Naive thymus-derived CD4-positive, alpha-beta T cell (primary cell): ENCODE results near the gene FXYD7. TPM values are rescaled to one million over a fixed set of nuclear protein-coding genes. Genes with fewer than 3 reads are reported as not detected.
A peak's percentile ranks its signal among the peaks of the same experiment; 100 is the strongest.

ENCODE experiments used
- ATAC-seq: fragments of 150-1000 bp; cut with Tn5 transposase; 2 replicates; pipeline ENCODE4 v1.10.0; 2021; ENCODE audit warnings: mild to moderate bottlenecking, moderate library complexity
- CTCF ChIA-PET: fragments of 350-600 bp; sonication (Branson Sonifier 250); formaldehyde crosslinking; loops from one replicate; lab custom pipeline; 2021; ENCODE audit warnings: antibody characterized with exemption; lab: Charles Lee
- POLR2A ChIA-PET: fragments of 350-600 bp; sonication (Branson Sonifier 250); formaldehyde crosslinking; loops from one replicate; lab custom pipeline; 2021; ENCODE audit warnings: antibody characterized with exemption, inconsistent platforms; lab: Charles Lee
- DNase-seq, 9 donors: peaks; one replicate each; pipeline versions ENCODE4 v3.0.0 to v3.0.0-alpha.2; 2020 to 2022; ENCODE audit warnings: mixed read lengths in 1 of 9
- H3K27ac ChIP-seq: one replicate; pipeline ENCODE4 v1.7.0; 2013; ENCODE audit warnings: mild to moderate bottlenecking, low read depth, low read length, moderate library complexity
- H3K27me3 ChIP-seq, 2 donors: one replicate each; pipeline ENCODE4 v1.7.0; 2013; ENCODE audit warnings: low read length in 2 of 2, mild to moderate bottlenecking in 2 of 2, moderate library complexity in 2 of 2; ENCODE audit not compliant: control insufficient read depth in 2 of 2, insufficient read depth in 2 of 2
- H3K36me3 ChIP-seq, 3 experiments: 1 replicate in 2 of 3; 2 replicates in 1 of 3; pipeline ENCODE4 v1.7.0; 2013; ENCODE audit warnings: low read length in 3 of 3, mild to moderate bottlenecking in 3 of 3, moderate library complexity in 1 of 3; ENCODE audit not compliant: insufficient read depth in 3 of 3, control insufficient read depth in 2 of 3
- H3K4me1 ChIP-seq, 2 donors: one replicate each; pipeline ENCODE4 v1.7.0; 2013; ENCODE audit warnings: low read length in 2 of 2, mild to moderate bottlenecking in 2 of 2, moderate library complexity in 1 of 2; ENCODE audit not compliant: control insufficient read depth in 2 of 2, insufficient read depth in 2 of 2
- H3K4me3 ChIP-seq: 2 replicates; pipeline ENCODE4 v1.7.0; 2013; ENCODE audit warnings: mild to moderate bottlenecking, low read length
- H3K9me3 ChIP-seq, 3 experiments: 1 replicate in 2 of 3; 2 replicates in 1 of 3; pipeline ENCODE4 v1.7.0; 2013; ENCODE audit warnings: low read length in 3 of 3; ENCODE audit not compliant: control insufficient read depth in 2 of 3
- H3K27ac Mint-ChIP-seq, 9 donors: one replicate each; pipeline ENCODE4 v1.8.0; 2020 to 2022; ENCODE audit warnings: mixed read lengths in 9 of 9, mild to moderate bottlenecking in 8 of 9, moderate library complexity in 5 of 9, inconsistent platforms in 2 of 9
- H3K27me3 Mint-ChIP-seq, 5 donors: one replicate each; pipeline ENCODE4 v1.8.0; 2021 to 2022; ENCODE audit warnings: mixed read lengths in 5 of 5, mild to moderate bottlenecking in 1 of 5
- H3K36me3 Mint-ChIP-seq, 5 donors: one replicate each; pipeline ENCODE4 v1.8.0; 2020 to 2022; ENCODE audit warnings: mixed read lengths in 5 of 5, mild to moderate bottlenecking in 3 of 5, inconsistent platforms in 1 of 5
- H3K4me1 Mint-ChIP-seq, 7 donors: one replicate each; pipeline ENCODE4 v1.8.0; 2020 to 2022; ENCODE audit warnings: mixed read lengths in 7 of 7, mild to moderate bottlenecking in 3 of 7, inconsistent platforms in 1 of 7
- H3K4me3 Mint-ChIP-seq, 10 donors: one replicate each; pipeline ENCODE4 v1.8.0; 2020 to 2022; ENCODE audit warnings: mild to moderate bottlenecking in 10 of 10, mixed read lengths in 10 of 10, moderate library complexity in 6 of 10, inconsistent platforms in 2 of 10
- H3K9me3 Mint-ChIP-seq, 11 donors: one replicate each; pipeline ENCODE4 v1.8.0; 2020 to 2022; ENCODE audit warnings: mixed read lengths in 11 of 11, mild to moderate bottlenecking in 4 of 11, inconsistent platforms in 1 of 11, moderate library complexity in 1 of 11
- intact Hi-C, 2 donors: fragments of 100-400 bp; cut with micrococcal nuclease; formaldehyde crosslinking; loops; one replicate each; pipeline ENCODE4 v1.15.1; 2023
- polyA plus RNA-seq, 2 donors: library from polyadenylated mRNA; unstranded; fragments of 300-500 nt; fragmentation: Illumina TruSeq; gene quantifications; one replicate each; pipeline ENCODE4 v1.2.3, GENCODE V29; 2021
- total RNA-seq, 6 experiments: library from RNA in 5 of 6; stranded (reverse) in 5 of 6; gene quantifications; 1 replicate in 5 of 6; 2 replicates in 1 of 6; pipeline ENCODE4 v1.2.3 and lab custom pipeline; 2021 to 2026

FXYD7 gene
- total and polyA plus RNA-seq, 7 experiments from 2014 or later = 1.8 to 13.2 (median 2.8) TPM

DNA sequence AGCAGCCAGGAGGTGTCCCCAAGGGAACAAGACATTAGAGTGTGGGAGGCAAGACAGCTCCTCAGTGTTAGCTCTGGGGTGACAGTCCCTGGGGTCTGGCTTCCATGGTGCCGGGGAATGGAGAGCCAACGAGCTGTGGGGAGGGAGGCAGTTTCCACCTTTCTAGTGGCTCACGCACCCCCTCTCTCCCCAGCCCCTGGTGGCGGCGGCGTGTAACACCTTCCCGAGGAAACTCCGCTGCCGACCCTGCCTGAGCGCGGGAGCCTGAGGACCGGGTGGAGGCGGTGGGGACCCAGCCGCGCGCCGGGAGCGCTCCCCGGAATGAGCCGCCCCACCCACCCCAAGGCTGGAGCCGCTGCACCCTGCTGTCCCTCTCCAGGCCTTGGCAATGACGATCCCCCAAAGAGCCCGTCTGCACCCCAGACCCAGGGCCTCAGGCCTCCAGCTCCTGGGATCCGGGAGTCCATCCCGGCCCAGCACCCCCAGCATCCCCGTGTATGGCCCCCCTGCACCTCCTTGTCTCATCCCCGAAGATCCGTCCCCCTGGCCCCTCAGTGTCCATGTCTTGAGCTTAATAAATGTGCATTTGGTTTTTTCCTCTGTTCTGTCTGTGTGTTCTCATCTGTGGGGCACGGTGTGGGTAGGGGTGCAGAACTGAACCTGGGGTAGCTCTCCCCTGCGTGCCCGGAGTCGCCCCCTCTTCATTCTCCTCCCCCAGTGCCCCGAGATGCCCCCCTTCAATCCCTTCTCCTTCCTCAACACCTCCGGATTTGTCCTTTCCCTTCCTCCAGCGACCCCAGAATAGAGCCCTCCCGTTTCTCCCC lies 10.9 kb downstream of the FXYD7 start:
- H3K27me3 Mint-ChIP-seq = peaks cover 0 to 5% (median 0%) of the 10 kb centered on the region in 5 donors
- peaks cover 38 to 54% (median 49%) of the 10 kb centered on the region in 7 donors for H3K4me1 Mint-ChIP-seq
- H3K36me3 Mint-ChIP-seq = peaks cover 4 to 27% (median 26%) of the 10 kb centered on the region in 5 donors

DNA sequence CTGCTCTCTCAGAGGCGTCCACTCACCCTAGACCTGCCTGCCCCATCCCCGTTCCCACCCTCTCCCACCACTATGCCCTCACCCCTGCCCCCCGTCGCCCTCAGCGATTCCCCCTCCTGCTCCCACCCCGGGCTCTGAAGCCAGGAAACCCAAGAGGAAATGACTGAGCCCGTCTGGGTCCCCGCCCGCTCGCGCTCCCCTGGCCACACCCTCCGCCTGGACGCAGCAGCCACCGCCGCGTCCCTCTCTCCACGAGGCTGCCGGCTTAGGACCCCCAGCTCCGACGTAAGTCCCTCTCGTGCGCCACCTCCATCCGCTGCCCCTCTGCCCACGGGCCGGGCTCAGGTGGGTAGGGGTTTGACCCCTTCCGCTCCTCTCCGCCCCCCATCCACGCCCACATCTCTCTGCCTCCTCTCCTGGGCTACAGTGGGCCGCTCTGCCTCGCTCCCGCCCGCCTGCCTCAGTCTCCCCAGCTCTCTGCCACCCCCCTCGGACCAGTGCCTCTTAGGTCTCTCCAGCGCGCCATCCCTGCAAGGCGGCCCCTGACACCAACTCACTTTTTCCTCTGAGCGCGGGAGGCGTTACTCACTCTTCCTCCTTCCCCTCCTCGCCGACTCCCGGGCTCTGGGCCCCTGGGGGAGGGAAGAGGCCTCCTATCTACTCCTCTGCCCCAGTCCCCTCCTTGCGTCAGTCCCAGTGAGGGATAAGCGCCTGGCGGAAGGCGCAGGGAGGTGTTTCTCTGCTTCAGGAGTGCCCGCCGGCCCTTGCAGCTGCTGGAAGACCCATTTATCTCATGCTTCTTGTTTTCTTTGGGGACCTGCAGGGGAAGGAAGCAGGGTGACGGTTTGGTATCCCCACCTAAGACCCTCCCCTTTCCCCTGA lies 11.7 kb downstream of the FXYD7 start, which contains the start of gene FXYD5:
Gene FXYD5 (plus strand): TSS at position 211 of the 882 bp plus-strand sequence. CDS start 816 bp downstream, outside the sequence.
- intact Hi-C loops = loop anchor here (1.0 to 2.0 kb wide), 6 partner anchors 13 to 114 kb away; partner anchors contain the start of gene USF2 (in 1 of the 2)
- H3K4me1 ChIP-seq = peaks cover 23 to 32% of the 10 kb centered on the region in 2 donors

More for the DNA sequence above, 10.9 kb downstream of the FXYD7 start:
- ChIA-PET POLR2A (interaction anchor here (0.5 to 6.1 kb wide), 25 partner anchors 9 to 309 kb away, joined by 3 to 74 read pairs (median 5); partner anchors contain the start of gene FXYD7), CTCF (interaction anchor here (0.6 to 2.8 kb wide), 16 partner anchors 8 to 883 kb away, joined by 3 to 45 read pairs (median 4); partner anchors contain the start of genes FXYD7 and LGI4)
- peak; percentile 80 for ATAC-seq
- H3K27ac ChIP-seq = peak overlapping the region; percentile 94
- H3K27ac Mint-ChIP-seq = peak overlapping the region; percentile 96 to 99 (median 99)
- peaks cover 23 to 32% of the 10 kb centered on the region in 2 donors for H3K4me1 ChIP-seq
- intact Hi-C loops = loop anchor here (1.0 to 2.0 kb wide), 7 partner anchors 11 to 114 kb away; partner anchors contain the start of genes FXYD7 (in 1 of the 2) and USF2 (in 1 of the 2)
- H3K4me3 Mint-ChIP-seq = peak overlapping the region; percentile 98 to 100 (median 99)
- H3K27me3 ChIP-seq = no peaks in the 10 kb centered on the region
- peak; percentile 56 to 80 (median 71) for DNase-seq
- peaks cover 0 to 1% (median 0%) of the 10 kb centered on the region in 11 donors for H3K9me3 Mint-ChIP-seq
- H3K4me3 ChIP-seq = peak overlapping the region; percentile 93
- no peaks in the 10 kb centered on the region for H3K9me3 ChIP-seq
- H3K36me3 ChIP-seq = peaks cover 11 to 32% (median 13%) of the 10 kb centered on the region in 3 experiments

DNA sequence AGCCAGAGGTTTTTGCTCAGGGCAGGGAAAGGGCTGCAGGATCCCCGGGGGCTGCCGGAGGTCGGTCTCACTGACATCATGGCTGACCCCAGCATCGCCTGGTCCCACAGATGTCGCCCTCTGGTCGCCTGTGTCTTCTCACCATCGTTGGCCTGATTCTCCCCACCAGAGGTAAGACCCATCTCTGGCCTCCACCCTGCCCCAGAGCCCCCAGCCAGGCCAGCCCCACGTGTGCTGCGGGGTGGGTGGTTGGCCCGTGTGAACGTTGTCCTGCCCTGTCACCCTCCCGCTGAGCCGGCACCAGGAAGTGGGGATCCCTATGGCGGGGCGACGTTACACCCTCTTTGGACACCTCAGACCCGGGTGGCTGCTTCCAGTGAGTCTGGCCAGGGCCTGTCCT lies 12.4 kb downstream of the FXYD7 start:
- Mint-ChIP-seq H3K9me3 (no peaks in the 10 kb centered on the region), H3K36me3 (peaks cover 10 to 39% (median 35%) of the 10 kb centered on the region in 5 donors), H3K27ac (peak overlapping the region; percentile 96 to 99 (median 99)), H3K27me3 (peaks cover 0 to 5% (median 0%) of the 10 kb centered on the region in 5 donors), H3K4me3 (peak overlapping the region; percentile 98 to 100 (median 99)), H3K4me1 (peaks cover 32 to 58% (median 52%) of the 10 kb centered on the region in 7 donors)
- ChIA-PET CTCF (interaction anchor here (1.2 kb wide), 1 partner anchor 12 kb away, joined by 3 read pairs; no protein-coding TSS in a partner anchor), POLR2A (interaction anchor here (0.6 to 6.1 kb wide), 8 partner anchors 12 to 78 kb away, joined by 3 to 74 read pairs (median 16); partner anchors contain the start of gene FXYD7)
- DNase-seq = peak in 1 of 9 donors; percentile 52
- peak overlapping the region; percentile 94 for H3K27ac ChIP-seq
- no peaks in the 10 kb centered on the region for H3K9me3 ChIP-seq
- peaks cover 17 to 47% (median 23%) of the 10 kb centered on the region in 3 experiments for H3K36me3 ChIP-seq
- peak; percentile 12 for ATAC-seq
- peaks cover 23 to 32% of the 10 kb centered on the region in 2 donors for H3K4me1 ChIP-seq
- peak overlapping the region; percentile 93 for H3K4me3 ChIP-seq
- intact Hi-C loops = loop anchor here in 1 of 2 donors (1.0 to 2.0 kb wide), 2 partner anchors 15 to 51 kb away; no protein-coding TSS in a partner anchor
- H3K27me3 ChIP-seq = no peaks in the 10 kb centered on the region

More for the DNA sequence above, 11.7 kb downstream of the FXYD7 start, which contains the start of gene FXYD5:
- no peaks in the 10 kb centered on the region for H3K27me3 ChIP-seq
- peaks cover 16 to 40% (median 21%) of the 10 kb centered on the region in 3 experiments for H3K36me3 ChIP-seq
- H3K4me3 Mint-ChIP-seq = peak within 1 kb of the TSS; percentile 98 to 100 (median 99)
- POLR2A ChIA-PET = interaction anchor here (0.6 to 6.1 kb wide), 22 partner anchors 8 to 308 kb away, joined by 3 to 74 read pairs (median 5); partner anchors contain the start of gene FXYD7
- H3K4me3 ChIP-seq = peak within 1 kb of the TSS; percentile 93
- ATAC-seq (peak; percentile 82), DNase-seq (peak; percentile 41 to 81 (median 65))
- H3K27ac Mint-ChIP-seq = peak within 1 kb of the TSS; percentile 96 to 99 (median 99)
- peaks cover 0 to 1% (median 0%) of the 10 kb centered on the region in 11 donors for H3K9me3 Mint-ChIP-seq
- no peaks in the 10 kb centered on the region for H3K9me3 ChIP-seq
- CTCF ChIA-PET = interaction anchor here (0.6 to 2.8 kb wide), 14 partner anchors 9 to 883 kb away, joined by 3 to 45 read pairs (median 4); partner anchors contain the start of genes FXYD7 and LGI4
- H3K27me3 Mint-ChIP-seq = peaks cover 0 to 5% (median 0%) of the 10 kb centered on the region in 5 donors
- peaks cover 38 to 60% (median 55%) of the 10 kb centered on the region in 7 donors for H3K4me1 Mint-ChIP-seq
- H3K36me3 Mint-ChIP-seq = peaks cover 10 to 36% (median 33%) of the 10 kb centered on the region in 5 donors
- H3K27ac ChIP-seq = peak within 1 kb of the TSS; percentile 94

- no peak for DNase-seq
- Mint-ChIP-seq H3K27ac (peak overlapping the region; percentile 96 to 99 (median 99)), H3K9me3 (peaks cover 0 to 1% (median 0%) of the 10 kb centered on the region in 11 donors), H3K36me3 (peaks cover 10 to 46% (median 41%) of the 10 kb centered on the region in 5 donors), H3K27me3 (peaks cover 0 to 5% (median 0%) of the 10 kb centered on the region in 5 donors), H3K4me3 (peak overlapping the region; percentile 98 to 100 (median 99)), H3K4me1 (peaks cover 31 to 62% (median 51%) of the 10 kb centered on the region in 7 donors)
- POLR2A ChIA-PET = interaction anchor here (0.5 to 6.1 kb wide), 5 partner anchors 9 to 98 kb away, joined by 3 to 74 read pairs (median 3); partner anchors contain the start of gene FXYD7
- Histone ChIP-seq H3K27me3 (no peaks in the 10 kb centered on the region), H3K9me3 (no peaks in the 10 kb centered on the region), H3K27ac (peak overlapping the region; percentile 94), H3K4me3 (peak overlapping the region; percentile 93), H3K4me1 (peaks cover 23 to 32% of the 10 kb centered on the region in 2 donors), H3K36me3 (peaks cover 23 to 54% (median 30%) of the 10 kb centered on the region in 3 experiments)
- ATAC-seq = no peak
- intact Hi-C loops = loop anchor here in 1 of 2 donors (1.0 to 2.0 kb wide), 2 partner anchors 15 to 50 kb away; no protein-coding TSS in a partner anchor
- CTCF ChIA-PET = interaction anchor here (1.2 kb wide), 1 partner anchor 11 kb away, joined by 3 read pairs; no protein-coding TSS in a partner anchor
Measured at GRCh38 chr19:35155981-35156672, 13.1 kb downstream of the FXYD7 start.

GRCh38 chr19:35156673-35157014 lies 13.6 kb downstream of the FXYD7 start:
- ATAC-seq (no peak), DNase-seq (no peak)
- Mint-ChIP-seq H3K4me1 (peaks cover 36 to 67% (median 55%) of the 10 kb centered on the region in 7 donors), H3K4me3 (peak overlapping the region; percentile 98 to 100 (median 99)), H3K27me3 (peaks cover 0 to 5% (median 0%) of the 10 kb centered on the region in 5 donors), H3K9me3 (peaks cover 0 to 6% (median 0%) of the 10 kb centered on the region in 11 donors), H3K27ac (peak overlapping the region; percentile 96 to 99 (median 99)), H3K36me3 (peaks cover 15 to 51% (median 46%) of the 10 kb centered on the region in 5 donors)
- Histone ChIP-seq H3K9me3 (no peaks in the 10 kb centered on the region), H3K27me3 (no peaks in the 10 kb centered on the region), H3K36me3 (peaks cover 29 to 59% (median 35%) of the 10 kb centered on the region in 3 experiments), H3K4me1 (peaks cover 23 to 32% of the 10 kb centered on the region in 2 donors), H3K4me3 (peak overlapping the region; percentile 93), H3K27ac (peak overlapping the region; percentile 94)
- POLR2A ChIA-PET = interaction anchor here (0.5 to 6.1 kb wide), 5 partner anchors 9 to 97 kb away, joined by 3 to 74 read pairs (median 3); no protein-coding TSS in a partner anchor
- CTCF ChIA-PET = no interaction called here
- intact Hi-C loops = no loop called here
